Nephron (organoid): Measurements from ENCODE around the gene TMEM245.

Experiments
- H3K27ac Mint-ChIP-seq, 3 experiments: 2 replicates each; pipeline ENCODE4 v1.8.0; 2020; ENCODE audit warnings: mixed read lengths in 3 of 3, mild to moderate bottlenecking in 2 of 3, moderate library complexity in 1 of 3
- H3K27me3 Mint-ChIP-seq: 2 replicates; pipeline ENCODE4 v1.8.0; 2021; ENCODE audit warnings: low read depth, mild to moderate bottlenecking, moderate library complexity, mixed read lengths
- H3K36me3 Mint-ChIP-seq: 2 replicates; pipeline ENCODE4 v1.8.0; 2020; ENCODE audit warnings: low read depth, mixed read lengths
- H3K4me1 Mint-ChIP-seq: 2 replicates; pipeline ENCODE4 v1.8.0; 2020; ENCODE audit warnings: mixed read lengths
- H3K4me3 Mint-ChIP-seq, 3 experiments: 2 replicates each; pipeline ENCODE4 v1.8.0; 2020; ENCODE audit warnings: mild to moderate bottlenecking in 3 of 3, mixed read lengths in 3 of 3, moderate library complexity in 2 of 3
- H3K9me3 Mint-ChIP-seq: 2 replicates; pipeline ENCODE4 v1.8.0; 2020; ENCODE audit warnings: mixed read lengths
- CTCF ChIP-seq, 3 experiments: fragments of 200-600 bp; sonication (generic); IDR thresholded peaks; one replicate each; pipeline ENCODE4 v1.5.0; 2021; ENCODE audit warnings: antibody characterized with exemption in 3 of 3; ENCODE audit not compliant: unreplicated experiment in 3 of 3

Gene TMEM245

DNA sequence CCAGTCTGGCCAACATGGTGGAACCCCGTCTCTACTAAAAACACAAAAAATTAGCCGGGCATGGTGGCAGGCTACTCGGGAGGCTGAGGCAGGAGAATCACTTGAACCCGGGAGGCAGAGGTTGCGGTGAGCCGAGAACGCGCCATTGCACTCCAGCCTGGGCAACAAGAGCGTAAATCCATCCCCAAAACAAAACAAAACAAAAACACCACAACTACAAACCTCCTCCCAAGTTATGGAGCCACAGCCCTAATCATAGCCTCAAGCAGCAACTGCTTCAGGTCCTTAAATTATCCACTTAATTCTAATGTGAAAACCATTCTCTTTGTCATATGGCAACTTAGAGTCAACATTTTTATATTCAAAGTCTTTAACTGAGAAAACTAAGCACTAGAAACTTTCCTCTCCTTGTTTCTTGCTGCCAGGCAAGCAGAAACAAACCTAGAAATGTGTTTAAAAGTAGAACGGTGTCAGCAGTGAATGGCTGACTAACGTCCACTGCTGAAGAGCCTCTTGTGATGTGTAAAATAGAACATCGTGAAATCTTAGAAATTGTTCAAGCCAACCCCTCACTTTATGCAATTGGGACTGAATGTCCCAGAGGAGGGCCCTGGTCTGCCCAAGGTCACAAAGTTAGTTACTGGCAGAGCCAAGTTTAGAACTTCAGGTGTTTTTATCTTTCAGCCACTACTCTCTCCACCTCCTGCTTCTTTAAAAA, 5.7 kb downstream of the TMEM245 start:
- TF ChIP-seq CTCF (IDR thresholded peaks at IDR 0.05; ENCODE audit: unreplicated experiment in 3 of 3): no peak
- Mint-ChIP-seq H3K27ac (peak overlapping the region; percentile 57 to 91 (median 84)), H3K4me1 (peaks cover 76% of the 10 kb centered on the region), H3K27me3 (no peaks in the 10 kb centered on the region), H3K36me3 (peaks cover 12% of the 10 kb centered on the region), H3K4me3 (peak overlapping the region; percentile 3 to 51 (median 34)), H3K9me3 (no peaks in the 10 kb centered on the region)

DNA sequence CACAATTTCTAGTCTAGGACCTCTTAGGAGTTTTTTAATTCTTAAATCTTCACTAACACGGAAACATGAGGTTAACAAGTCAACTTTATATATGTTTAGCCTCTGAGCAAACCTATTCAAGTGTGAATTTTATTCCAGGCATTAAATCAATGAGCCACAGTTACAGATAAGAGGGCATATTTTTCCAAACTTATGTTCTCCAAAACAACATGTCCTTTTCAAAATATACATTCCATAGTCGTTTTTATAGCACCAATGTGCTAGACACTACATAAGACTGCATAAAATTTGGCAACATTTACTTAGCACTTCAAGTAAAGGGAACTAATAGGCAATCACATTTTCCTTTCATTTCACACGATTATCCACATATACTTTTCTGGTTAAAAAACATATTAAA, 6.5 kb downstream of the TMEM245 start:
- Mint-ChIP-seq H3K9me3 (no peaks in the 10 kb centered on the region), H3K4me1 (peaks cover 78% of the 10 kb centered on the region), H3K36me3 (peaks cover 12% of the 10 kb centered on the region), H3K4me3 (peak overlapping the region in 1 of 3 experiments; percentile 9), H3K27me3 (no peaks in the 10 kb centered on the region), H3K27ac (peak overlapping the region; percentile 57 to 91 (median 84))
- TF ChIP-seq CTCF (IDR thresholded peaks at IDR 0.05; ENCODE audit: unreplicated experiment in 3 of 3): no peak

- no peak for TF ChIP-seq CTCF (IDR thresholded peaks at IDR 0.05; ENCODE audit: unreplicated experiment in 3 of 3)
- Mint-ChIP-seq H3K27ac (peak overlapping the region; percentile 15 to 69 (median 52)), H3K9me3 (no peaks in the 10 kb centered on the region), H3K27me3 (no peaks in the 10 kb centered on the region), H3K4me1 (peaks cover 71% of the 10 kb centered on the region), H3K4me3 (no peak overlapping the region), H3K36me3 (peaks cover 17% of the 10 kb centered on the region)
These were observed 9.3 kb downstream of the TMEM245 start for GRCh38 chr9:109110329-109111021.

- H3K36me3 Mint-ChIP-seq: peaks cover 22% of the 10 kb centered on the region
- no peak for TF ChIP-seq CTCF (IDR thresholded peaks at IDR 0.05; ENCODE audit: unreplicated experiment in 3 of 3)
- H3K27ac Mint-ChIP-seq: peak overlapping the region; percentile 15 to 69 (median 52)
- no peaks in the 10 kb centered on the region for H3K9me3 Mint-ChIP-seq
- no peak overlapping the region for H3K4me3 Mint-ChIP-seq
- H3K4me1 Mint-ChIP-seq: peaks cover 69% of the 10 kb centered on the region
- no peaks in the 10 kb centered on the region for H3K27me3 Mint-ChIP-seq
These were observed 9.8 kb downstream of the TMEM245 start for GRCh38 chr9:109109967-109110328.

DNA sequence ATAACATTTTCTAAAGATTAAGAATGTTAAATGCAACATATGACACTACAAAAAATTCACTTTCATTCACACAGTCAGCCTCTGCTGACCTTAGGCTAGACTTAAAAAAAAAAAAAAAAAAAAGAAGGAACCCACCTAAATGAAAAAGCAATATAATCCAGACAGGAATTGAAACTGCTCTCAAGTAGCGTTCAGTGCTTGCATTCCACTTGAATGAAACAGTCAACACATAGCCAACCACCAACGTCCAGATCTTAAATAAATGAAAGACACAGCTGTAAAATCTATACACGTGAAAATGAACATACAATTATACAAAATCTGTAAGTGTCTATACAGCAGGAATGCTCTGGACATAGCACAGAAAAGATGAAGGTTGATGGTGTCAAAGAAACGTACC, 11.4 kb downstream of the TMEM245 start:
- H3K36me3 Mint-ChIP-seq: peaks cover 30% of the 10 kb centered on the region
- H3K27me3 Mint-ChIP-seq: no peaks in the 10 kb centered on the region
- peaks cover 53% of the 10 kb centered on the region for H3K4me1 Mint-ChIP-seq
- no peak for TF ChIP-seq CTCF (IDR thresholded peaks at IDR 0.05; ENCODE audit: unreplicated experiment in 3 of 3)
- peak overlapping the region in 2 of 3 experiments; percentile 15 to 46 for H3K27ac Mint-ChIP-seq
- H3K9me3 Mint-ChIP-seq: peaks cover 2% of the 10 kb centered on the region
- no peak overlapping the region for H3K4me3 Mint-ChIP-seq
